ENCODE measurements around the gene ARL6IP6. TPM values are rescaled to one million over a fixed set of nuclear protein-coding genes. Genes with fewer than 3 reads are reported as not detected.
A peak's percentile ranks its signal among the peaks of the same experiment; 100 is the strongest.

Gene ARL6IP6
- total and polyA plus RNA-seq, 2 of the 13 experiments (the other 11 are each of a cell fraction or from before 2014, with no cell fraction given): 45.0 to 65.9 TPM

DNA sequence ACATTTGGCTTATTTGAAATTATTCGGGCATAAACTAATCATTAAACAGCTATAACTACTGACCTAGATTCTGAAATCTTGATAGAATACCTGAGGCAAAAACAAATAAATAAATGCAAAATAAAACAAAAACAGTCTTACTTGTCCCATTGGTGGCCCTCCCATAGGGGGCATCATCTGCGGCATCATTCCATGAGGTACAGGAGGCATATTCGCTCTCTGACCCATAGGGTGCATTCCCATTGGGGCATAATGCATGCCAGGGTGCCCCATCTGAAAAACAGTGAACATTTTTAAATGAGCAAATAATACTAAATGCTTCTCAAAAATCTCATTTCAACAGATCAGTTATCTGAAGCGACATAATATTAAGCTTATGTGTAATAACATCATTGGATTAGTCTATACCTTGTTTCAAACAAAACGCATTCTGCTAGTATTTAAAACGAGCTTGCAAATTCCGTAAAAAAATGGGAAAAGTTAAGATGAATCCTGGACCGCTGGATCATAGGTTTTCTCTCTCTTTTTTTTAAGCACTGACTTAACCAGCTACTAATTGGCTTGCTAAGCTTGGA, 2.5 kb upstream of the ARL6IP6 start (continued):
- TF ChIP-seq, protein P1, sequence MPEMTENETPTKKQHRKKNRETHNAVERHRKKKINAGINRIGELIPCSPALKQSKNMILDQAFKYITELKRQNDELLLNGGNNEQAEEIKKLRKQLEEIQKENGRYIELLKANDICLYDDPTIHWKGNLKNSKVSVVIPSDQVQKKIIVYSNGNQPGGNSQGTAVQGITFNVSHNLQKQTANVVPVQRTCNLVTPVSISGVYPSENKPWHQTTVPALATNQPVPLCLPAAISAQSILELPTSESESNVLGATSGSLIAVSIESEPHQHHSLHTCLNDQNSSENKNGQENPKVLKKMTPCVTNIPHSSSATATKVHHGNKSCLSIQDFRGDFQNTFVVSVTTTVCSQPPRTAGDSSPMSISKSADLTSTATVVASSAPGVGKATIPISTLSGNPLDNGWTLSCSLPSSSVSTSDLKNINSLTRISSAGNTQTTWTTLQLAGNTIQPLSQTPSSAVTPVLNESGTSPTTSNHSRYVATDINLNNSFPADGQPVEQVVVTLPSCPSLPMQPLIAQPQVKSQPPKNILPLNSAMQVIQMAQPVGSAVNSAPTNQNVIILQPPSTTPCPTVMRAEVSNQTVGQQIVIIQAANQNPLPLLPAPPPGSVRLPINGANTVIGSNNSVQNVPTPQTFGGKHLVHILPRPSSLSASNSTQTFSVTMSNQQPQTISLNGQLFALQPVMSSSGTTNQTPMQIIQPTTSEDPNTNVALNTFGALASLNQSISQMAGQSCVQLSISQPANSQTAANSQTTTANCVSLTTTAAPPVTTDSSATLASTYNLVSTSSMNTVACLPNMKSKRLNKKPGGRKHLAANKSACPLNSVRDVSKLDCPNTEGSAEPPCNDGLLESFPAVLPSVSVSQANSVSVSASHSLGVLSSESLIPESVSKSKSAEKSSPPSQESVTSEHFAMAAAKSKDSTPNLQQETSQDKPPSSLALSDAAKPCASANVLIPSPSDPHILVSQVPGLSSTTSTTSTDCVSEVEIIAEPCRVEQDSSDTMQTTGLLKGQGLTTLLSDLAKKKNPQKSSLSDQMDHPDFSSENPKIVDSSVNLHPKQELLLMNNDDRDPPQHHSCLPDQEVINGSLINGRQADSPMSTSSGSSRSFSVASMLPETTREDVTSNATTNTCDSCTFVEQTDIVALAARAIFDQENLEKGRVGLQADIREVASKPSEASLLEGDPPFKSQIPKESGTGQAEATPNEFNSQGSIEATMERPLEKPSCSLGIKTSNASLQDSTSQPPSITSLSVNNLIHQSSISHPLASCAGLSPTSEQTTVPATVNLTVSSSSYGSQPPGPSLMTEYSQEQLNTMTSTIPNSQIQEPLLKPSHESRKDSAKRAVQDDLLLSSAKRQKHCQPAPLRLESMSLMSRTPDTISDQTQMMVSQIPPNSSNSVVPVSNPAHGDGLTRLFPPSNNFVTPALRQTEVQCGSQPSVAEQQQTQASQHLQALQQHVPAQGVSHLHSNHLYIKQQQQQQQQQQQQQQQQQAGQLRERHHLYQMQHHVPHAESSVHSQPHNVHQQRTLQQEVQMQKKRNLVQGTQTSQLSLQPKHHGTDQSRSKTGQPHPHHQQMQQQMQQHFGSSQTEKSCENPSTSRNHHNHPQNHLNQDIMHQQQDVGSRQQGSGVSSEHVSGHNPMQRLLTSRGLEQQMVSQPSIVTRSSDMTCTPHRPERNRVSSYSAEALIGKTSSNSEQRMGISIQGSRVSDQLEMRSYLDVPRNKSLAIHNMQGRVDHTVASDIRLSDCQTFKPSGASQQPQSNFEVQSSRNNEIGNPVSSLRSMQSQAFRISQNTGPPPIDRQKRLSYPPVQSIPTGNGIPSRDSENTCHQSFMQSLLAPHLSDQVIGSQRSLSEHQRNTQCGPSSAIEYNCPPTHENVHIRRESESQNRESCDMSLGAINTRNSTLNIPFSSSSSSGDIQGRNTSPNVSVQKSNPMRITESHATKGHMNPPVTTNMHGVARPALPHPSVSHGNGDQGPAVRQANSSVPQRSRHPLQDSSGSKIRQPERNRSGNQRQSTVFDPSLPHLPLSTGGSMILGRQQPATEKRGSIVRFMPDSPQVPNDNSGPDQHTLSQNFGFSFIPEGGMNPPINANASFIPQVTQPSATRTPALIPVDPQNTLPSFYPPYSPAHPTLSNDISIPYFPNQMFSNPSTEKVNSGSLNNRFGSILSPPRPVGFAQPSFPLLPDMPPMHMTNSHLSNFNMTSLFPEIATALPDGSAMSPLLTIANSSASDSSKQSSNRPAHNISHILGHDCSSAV (CRISPR knock-in tag; IDR thresholded peaks at IDR 0.05; ENCODE audit: borderline replicate concordance): no peak
- TF ChIP-seq, protein P2, sequence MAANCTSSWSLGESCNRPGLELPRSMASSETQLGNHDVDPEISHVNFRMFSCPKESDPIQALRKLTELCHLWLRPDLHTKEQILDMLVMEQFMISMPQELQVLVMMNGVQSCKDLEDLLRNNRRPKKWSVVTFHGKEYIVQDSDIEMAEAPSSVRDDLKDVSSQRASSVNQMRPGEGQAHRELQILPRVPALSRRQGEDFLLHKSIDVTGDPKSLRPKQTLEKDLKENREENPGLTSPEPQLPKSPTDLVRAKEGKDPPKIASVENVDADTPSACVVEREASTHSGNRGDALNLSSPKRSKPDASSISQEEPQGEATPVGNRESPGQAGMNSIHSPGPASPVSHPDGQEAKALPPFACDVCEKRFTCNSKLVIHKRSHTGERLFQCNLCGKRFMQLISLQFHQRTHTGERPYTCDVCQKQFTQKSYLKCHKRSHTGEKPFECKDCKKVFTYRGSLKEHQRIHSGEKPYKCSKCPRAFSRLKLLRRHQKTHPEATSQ (CRISPR knock-in tag; IDR thresholded peaks at IDR 0.05; ENCODE audit: borderline replicate concordance): no peak
- TF ChIP-seq, protein P3, sequence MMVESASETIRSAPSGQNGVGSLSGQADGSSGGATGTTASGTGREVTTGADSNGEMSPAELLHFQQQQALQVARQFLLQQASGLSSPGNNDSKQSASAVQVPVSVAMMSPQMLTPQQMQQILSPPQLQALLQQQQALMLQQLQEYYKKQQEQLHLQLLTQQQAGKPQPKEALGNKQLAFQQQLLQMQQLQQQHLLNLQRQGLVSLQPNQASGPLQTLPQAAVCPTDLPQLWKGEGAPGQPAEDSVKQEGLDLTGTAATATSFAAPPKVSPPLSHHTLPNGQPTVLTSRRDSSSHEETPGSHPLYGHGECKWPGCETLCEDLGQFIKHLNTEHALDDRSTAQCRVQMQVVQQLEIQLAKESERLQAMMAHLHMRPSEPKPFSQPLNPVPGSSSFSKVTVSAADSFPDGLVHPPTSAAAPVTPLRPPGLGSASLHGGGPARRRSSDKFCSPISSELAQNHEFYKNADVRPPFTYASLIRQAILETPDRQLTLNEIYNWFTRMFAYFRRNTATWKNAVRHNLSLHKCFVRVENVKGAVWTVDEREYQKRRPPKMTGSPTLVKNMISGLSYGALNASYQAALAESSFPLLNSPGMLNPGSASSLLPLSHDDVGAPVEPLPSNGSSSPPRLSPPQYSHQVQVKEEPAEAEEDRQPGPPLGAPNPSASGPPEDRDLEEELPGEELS (CRISPR knock-in tag; IDR thresholded peaks at IDR 0.05): 0 out of 2 replicates have a peak, but pooled peaks have one; percentile 20
- TF ChIP-seq, protein P4, sequence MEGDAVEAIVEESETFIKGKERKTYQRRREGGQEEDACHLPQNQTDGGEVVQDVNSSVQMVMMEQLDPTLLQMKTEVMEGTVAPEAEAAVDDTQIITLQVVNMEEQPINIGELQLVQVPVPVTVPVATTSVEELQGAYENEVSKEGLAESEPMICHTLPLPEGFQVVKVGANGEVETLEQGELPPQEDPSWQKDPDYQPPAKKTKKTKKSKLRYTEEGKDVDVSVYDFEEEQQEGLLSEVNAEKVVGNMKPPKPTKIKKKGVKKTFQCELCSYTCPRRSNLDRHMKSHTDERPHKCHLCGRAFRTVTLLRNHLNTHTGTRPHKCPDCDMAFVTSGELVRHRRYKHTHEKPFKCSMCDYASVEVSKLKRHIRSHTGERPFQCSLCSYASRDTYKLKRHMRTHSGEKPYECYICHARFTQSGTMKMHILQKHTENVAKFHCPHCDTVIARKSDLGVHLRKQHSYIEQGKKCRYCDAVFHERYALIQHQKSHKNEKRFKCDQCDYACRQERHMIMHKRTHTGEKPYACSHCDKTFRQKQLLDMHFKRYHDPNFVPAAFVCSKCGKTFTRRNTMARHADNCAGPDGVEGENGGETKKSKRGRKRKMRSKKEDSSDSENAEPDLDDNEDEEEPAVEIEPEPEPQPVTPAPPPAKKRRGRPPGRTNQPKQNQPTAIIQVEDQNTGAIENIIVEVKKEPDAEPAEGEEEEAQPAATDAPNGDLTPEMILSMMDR (CRISPR knock-in tag; IDR thresholded peaks at IDR 0.05): peak; percentile 73
- TF ChIP-seq GATAD2A (CRISPR knock-in tag; IDR thresholded peaks at IDR 0.05) (0 out of 2 replicates have a peak, but pooled peaks have one; percentile 31), TGIF2 (CRISPR knock-in tag; IDR thresholded peaks at IDR 0.05) (0 out of 2 replicates have a peak, but pooled peaks have one; percentile 72), NFYC (CRISPR knock-in tag; IDR thresholded peaks at IDR 0.05) (0 out of 2 replicates have a peak, but pooled peaks have one; percentile 32), FOSL2 (CRISPR knock-in tag; IDR thresholded peaks at IDR 0.05) (0 out of 2 replicates have a peak, but pooled peaks have one; percentile 21), MYNN (CRISPR knock-in tag; IDR thresholded peaks at IDR 0.05; ENCODE audit: low read depth) (no peak), SRSF4 (IDR thresholded peaks at IDR 0.05; ENCODE audit: low read depth, low read length, poor library complexity, severe bottlenecking) (no peak), KLF9 (CRISPR knock-in tag; IDR thresholded peaks at IDR 0.05; ENCODE audit: low read depth) (no peak)
- TF ChIP-seq, protein P5, sequence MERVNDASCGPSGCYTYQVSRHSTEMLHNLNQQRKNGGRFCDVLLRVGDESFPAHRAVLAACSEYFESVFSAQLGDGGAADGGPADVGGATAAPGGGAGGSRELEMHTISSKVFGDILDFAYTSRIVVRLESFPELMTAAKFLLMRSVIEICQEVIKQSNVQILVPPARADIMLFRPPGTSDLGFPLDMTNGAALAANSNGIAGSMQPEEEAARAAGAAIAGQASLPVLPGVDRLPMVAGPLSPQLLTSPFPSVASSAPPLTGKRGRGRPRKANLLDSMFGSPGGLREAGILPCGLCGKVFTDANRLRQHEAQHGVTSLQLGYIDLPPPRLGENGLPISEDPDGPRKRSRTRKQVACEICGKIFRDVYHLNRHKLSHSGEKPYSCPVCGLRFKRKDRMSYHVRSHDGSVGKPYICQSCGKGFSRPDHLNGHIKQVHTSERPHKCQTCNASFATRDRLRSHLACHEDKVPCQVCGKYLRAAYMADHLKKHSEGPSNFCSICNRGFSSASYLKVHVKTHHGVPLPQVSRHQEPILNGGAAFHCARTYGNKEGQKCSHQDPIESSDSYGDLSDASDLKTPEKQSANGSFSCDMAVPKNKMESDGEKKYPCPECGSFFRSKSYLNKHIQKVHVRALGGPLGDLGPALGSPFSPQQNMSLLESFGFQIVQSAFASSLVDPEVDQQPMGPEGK (CRISPR knock-in tag; IDR thresholded peaks at IDR 0.05): peak; percentile 48
